Gastroesophageal sphincter (tissue), 4 donors: ENCODE data around the gene NDUFS6. TPM values are rescaled to one million over a fixed set of nuclear protein-coding genes. Genes with fewer than 3 reads are reported as not detected.

Experiments
- ATAC-seq: fragments of 150-250 bp; one replicate; pipeline ENCODE4 v1.9.1; 2016; ENCODE audit warnings: mild to moderate bottlenecking, moderate library complexity
- H3K27ac ChIP-seq, 4 donors: fragments of 200-600 bp; sonication (generic) in 3 of 4; 1 replicate in 3 of 4; 2 replicates in 1 of 4; pipeline ENCODE4 v1.5.1; 2016 to 2019
- H3K27me3 ChIP-seq: fragments of 200-600 bp; sonication (generic); one replicate; pipeline ENCODE4 v1.5.1; 2019
- H3K36me3 ChIP-seq, 2 donors: fragments of 200-600 bp; sonication (generic); one replicate each; pipeline ENCODE4 v1.5.1; 2019; ENCODE audit warnings: control low read depth in 1 of 2
- H3K4me1 ChIP-seq, 3 donors: fragments of 200-600 bp; sonication (generic); 1 replicate in 2 of 3; 2 replicates in 1 of 3; pipeline ENCODE4 v1.5.1; 2016 to 2019; ENCODE audit warnings: control low read depth in 2 of 3
- H3K4me3 ChIP-seq, 2 donors: fragments of 200-600 bp; sonication (generic); one replicate each; pipeline ENCODE4 v1.5.1; 2019; ENCODE audit warnings: mild to moderate bottlenecking in 1 of 2, moderate library complexity in 1 of 2
- H3K9me3 ChIP-seq, 3 donors: fragments of 200-600 bp; sonication (generic); one replicate each; pipeline ENCODE4 v1.5.1; 2017 to 2019; ENCODE audit warnings: control low read depth in 2 of 3
- EP300 ChIP-seq: sonication (generic); formaldehyde crosslinking; IDR thresholded peaks from one replicate; pipeline ENCODE4 v1.6.1; 2017; ENCODE audit warnings: antibody characterized with exemption, mild to moderate bottlenecking
- POLR2A ChIP-seq, 2 donors: fragments of 450-650 bp; IDR thresholded peaks; one replicate each; pipeline ENCODE4 v1.6.1; 2017; ENCODE audit warnings: antibody characterized with exemption in 2 of 2, mild to moderate bottlenecking in 2 of 2, moderate library complexity in 1 of 2
- POLR2AphosphoS5 ChIP-seq: sonication (generic); formaldehyde crosslinking; IDR thresholded peaks from one replicate; pipeline ENCODE4 v1.6.1; 2017; ENCODE audit warnings: antibody characterized with exemption
- WGBS, 2 donors: methylation state at CpG; one replicate each; pipeline ENCODE4 v1.1.5; 2018; ENCODE audit warnings: low coverage in 1 of 2; 5-methylcytosine and 5-hydroxymethylcytosine counted together
- total RNA-seq, 4 donors: library from RNA; depleted of rRNA; stranded (reverse); fragments of >200 nt; gene quantifications; one replicate each; pipeline ENCODE4 v1.1.0, GENCODE V29; 2016
- TF ChIP-seq, protein P1 (sequence below), 4 experiments: fragments of 200-600 bp in 2 of 4; fragments of 450-650 bp in 2 of 4; sonication (generic) in 1 of 4; IDR thresholded peaks; one replicate each; pipeline ENCODE4 v1.5.1; 2017 to 2019; ENCODE audit warnings: antibody characterized with exemption in 4 of 4, mild to moderate bottlenecking in 2 of 4, moderate library complexity in 2 of 4

NDUFS6 gene
- total RNA-seq, 4 donors from 2014 or later = 44.6 to 82.9 (median 51.6) TPM

DNA sequence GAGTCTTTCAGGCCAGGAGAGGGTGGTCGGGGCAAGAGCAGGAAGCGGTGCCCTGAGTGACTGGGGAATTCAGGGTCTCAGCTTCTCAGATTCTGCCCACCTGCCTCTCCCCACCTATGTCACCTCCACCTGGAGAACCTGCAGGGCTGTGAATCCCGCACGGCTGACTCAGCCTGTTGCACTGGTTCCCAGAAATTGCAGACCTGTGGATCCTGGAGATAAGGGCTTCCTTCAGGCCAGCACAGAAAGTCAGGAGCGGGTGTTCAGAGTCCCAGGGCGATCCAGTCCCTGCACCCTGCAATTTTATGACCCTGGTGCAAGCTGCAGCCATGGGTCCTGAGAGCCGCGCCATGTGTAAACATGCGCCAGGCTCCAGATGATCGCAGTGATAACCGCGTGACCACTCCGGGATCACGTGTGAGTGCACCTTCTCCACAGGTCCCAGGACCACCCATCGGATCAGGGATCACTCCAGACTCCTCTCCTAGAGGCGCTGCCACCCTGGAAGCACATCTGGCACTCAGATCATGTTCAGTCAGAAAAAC is 63.8 kb downstream of the NDUFS6 start:
- Histone ChIP-seq H3K9me3 (no peaks in the 10 kb centered on the region), H3K4me1 (no peaks in the 10 kb centered on the region), H3K4me3 (no peak overlapping the region), H3K27ac (no peak overlapping the region), H3K27me3 (peaks cover 85% of the 10 kb centered on the region), H3K36me3 (no peaks in the 10 kb centered on the region)
- TF ChIP-seq, protein P1, sequence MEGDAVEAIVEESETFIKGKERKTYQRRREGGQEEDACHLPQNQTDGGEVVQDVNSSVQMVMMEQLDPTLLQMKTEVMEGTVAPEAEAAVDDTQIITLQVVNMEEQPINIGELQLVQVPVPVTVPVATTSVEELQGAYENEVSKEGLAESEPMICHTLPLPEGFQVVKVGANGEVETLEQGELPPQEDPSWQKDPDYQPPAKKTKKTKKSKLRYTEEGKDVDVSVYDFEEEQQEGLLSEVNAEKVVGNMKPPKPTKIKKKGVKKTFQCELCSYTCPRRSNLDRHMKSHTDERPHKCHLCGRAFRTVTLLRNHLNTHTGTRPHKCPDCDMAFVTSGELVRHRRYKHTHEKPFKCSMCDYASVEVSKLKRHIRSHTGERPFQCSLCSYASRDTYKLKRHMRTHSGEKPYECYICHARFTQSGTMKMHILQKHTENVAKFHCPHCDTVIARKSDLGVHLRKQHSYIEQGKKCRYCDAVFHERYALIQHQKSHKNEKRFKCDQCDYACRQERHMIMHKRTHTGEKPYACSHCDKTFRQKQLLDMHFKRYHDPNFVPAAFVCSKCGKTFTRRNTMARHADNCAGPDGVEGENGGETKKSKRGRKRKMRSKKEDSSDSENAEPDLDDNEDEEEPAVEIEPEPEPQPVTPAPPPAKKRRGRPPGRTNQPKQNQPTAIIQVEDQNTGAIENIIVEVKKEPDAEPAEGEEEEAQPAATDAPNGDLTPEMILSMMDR (IDR thresholded peaks at IDR 0.05) = no peak
- TF ChIP-seq POLR2AphosphoS5 = no peak
- TF ChIP-seq POLR2A (IDR thresholded peaks at IDR 0.05) = no peak
- TF ChIP-seq EP300 = no peak
- no peak for ATAC-seq
- 85% methylated on average over 5 of the region's 16 CpGs; no CpG with 5 or more reads in 1 of the 2 donors for WGBS, 2 donors

DNA sequence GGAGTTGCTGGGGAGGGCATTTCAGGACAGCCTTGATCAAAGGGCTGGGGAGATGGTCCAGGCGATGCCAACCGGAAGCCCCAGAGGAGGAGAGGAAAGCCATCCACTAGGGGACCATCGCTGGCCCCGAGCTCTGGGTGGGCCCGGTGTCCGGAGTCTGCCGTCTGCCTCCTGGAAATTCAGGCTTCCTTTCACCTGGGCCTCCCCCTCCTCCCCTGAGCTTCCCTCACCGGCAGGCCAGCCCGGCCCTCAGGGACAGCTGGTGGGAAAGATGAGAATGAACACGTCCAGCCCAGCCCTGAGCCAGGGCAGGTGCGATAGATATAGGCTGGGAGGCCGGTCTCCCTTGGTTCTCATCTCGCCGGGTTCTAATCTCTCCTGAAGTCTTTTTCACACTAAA is 64.3 kb downstream of the NDUFS6 start:
- no peak overlapping the region for H3K4me3 ChIP-seq
- peaks cover 85% of the 10 kb centered on the region for H3K27me3 ChIP-seq
- no peak overlapping the region for H3K27ac ChIP-seq
- WGBS, 2 donors = 47 to 77% methylated on average over 3 to 4 of the region's 14 CpGs
- no peaks in the 10 kb centered on the region for H3K9me3 ChIP-seq
- no peaks in the 10 kb centered on the region for H3K36me3 ChIP-seq
- no peak for ATAC-seq
- TF ChIP-seq POLR2AphosphoS5 = no peak
- TF ChIP-seq EP300 = no peak
- no peak for TF ChIP-seq POLR2A (IDR thresholded peaks at IDR 0.05)
- TF ChIP-seq, protein P1 (IDR thresholded peaks at IDR 0.05) = no peak
- H3K4me1 ChIP-seq = no peaks in the 10 kb centered on the region

Other genes with a start within 250 kb of the NDUFS6 start
- gene MRPL36, start 1.6 kb upstream of the NDUFS6 start, total RNA-seq = 10 to 100 TPM; 37.7 to 63.4 (median 46.7) TPM
- under 1 TPM in 1 of 4 donors, not detected in 3; 0.96 TPM for gene IRX4, start 81.5 kb downstream of the NDUFS6 start, total RNA-seq